T1000 (cell line): ENCODE data around the gene COL9A1.

Source experiments
- DNase-seq: peaks from one replicate; lab custom pipeline; 2025; ENCODE audit warnings: mixed read lengths; lab: John Stamatoyannopoulos, UW

COL9A1 gene

DNA sequence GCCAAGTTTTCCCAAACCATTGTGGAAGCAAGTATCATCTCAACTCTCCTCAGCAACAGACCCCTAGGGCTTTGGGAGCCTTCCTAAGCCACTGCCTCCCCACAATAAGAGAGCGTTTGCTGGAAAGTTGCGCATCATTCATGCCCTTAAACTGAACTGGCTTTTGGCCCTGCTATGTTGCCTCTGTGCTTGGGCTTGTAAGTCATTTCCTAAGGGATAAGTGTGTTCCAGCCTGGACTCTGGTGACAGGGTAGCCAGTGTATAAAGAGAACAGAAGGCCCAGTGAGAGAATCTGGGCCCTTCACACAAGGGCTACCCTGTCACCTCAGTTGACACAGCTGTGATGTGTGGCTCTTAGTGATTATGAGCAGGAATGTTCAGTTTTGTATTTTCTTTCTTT lies 77.8 kb downstream of the COL9A1 start:
- no peak for DNase-seq

DNA sequence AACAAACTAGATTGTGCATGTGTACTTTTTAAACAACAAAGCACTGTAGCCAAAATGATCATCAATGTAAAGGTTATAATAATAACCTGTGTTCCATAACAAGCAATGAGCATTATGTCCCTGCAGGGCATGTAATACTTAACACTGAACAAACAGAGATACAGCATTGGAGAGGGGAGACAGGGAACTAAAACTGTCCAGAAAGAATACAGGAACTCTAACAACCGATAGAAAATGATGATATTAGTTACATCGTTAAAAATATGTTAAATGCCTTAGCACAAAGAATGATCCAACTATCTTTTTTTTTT lies 80.5 kb downstream of the COL9A1 start:
- DNase-seq = no peak

DNA sequence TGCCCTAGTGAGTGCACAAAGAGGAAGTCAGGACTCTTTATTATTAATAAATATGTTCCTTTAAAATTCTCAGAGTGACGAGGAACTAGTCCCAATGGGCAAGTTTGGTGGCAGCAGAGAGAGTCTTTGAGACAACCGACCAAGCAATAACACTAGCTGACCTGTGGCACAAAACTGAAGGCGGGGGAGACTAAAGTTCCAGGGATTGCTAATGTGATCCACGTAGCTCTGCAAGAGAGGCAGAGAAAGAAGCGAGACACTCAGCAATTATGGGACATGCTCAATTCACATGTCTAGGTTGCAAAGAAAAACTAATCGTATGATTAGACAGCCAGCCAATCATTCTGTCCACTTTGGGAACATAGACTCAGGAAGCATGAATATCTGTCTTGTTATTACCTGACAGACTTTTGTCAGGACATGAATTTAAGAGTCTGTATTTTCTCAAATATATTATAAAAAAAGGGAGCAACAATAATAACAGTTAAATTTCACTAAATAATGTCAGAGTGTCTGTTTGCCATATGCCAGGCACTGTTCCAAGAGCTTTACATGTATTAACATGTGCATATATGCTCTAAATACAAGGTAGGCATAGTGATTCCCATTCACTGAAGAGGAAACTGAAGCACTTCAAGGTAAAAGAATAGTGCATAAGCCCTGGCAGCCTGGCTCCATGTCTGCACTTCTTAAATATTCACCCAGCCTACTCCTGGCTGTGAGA lies 81.0 kb downstream of the COL9A1 start:
- DNase-seq = no peak

DNA sequence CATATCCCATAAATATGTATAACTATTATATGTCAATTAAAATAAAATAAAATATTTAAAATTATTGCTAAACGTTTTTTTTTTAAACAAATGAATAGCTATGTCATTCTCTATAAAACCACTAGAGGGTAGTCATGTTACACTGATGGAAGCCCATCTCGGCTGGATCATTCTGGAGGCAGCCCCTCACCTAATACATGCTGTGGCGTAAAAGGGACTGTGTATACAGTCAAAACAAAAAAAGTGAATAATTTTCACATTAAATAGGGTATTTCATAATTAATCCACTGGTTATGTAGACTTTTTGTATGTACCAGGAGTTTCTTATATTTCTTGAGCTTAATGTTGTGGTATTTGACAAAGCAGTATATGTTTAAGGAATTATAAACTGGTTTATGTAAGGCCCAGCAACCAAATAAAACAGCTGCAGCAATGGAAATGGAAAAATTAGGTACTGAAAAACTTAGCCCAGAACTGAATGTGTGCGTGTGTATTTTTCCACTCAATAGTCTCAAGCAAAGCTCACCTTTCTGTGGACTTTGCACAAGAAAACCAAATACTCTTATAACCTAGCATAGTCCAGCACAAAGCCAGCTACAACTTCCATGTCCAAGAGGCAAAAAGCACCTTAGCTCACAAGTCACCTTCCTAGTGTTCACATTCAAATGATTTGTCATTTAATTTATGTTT lies 81.7 kb downstream of the COL9A1 start:
- DNase-seq = no peak

DNA sequence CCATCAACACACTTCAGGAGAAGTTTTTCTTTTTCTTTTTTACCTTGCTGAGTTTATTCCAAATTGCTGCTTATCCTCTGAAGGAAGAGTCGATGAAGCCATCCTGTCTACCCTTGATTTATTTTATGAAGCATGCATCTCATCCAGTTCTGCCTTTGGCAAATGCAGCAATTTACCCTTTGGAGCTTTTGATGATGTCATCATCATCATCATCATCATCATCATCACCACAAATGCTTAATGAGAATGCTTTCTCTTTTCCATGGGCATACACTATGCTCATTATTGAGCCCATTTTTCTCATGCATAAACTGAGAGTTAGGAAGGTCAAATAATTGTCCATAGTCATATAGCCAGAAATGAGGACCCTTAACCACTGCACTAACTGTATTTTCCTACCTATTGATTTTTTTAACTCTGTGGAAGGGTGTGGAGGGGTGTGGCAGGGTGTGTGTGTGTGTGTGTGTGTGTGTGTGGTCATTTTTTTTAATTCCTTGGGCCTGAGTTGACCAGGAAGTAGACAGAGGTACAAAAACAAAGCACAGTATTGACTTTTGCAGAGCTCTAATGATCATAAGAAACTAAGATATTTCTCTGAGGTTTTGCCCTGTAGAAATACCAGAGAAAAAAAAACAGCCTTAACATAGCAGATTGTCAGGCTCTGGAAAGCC lies 82.8 kb downstream of the COL9A1 start:
- no peak for DNase-seq

DNA sequence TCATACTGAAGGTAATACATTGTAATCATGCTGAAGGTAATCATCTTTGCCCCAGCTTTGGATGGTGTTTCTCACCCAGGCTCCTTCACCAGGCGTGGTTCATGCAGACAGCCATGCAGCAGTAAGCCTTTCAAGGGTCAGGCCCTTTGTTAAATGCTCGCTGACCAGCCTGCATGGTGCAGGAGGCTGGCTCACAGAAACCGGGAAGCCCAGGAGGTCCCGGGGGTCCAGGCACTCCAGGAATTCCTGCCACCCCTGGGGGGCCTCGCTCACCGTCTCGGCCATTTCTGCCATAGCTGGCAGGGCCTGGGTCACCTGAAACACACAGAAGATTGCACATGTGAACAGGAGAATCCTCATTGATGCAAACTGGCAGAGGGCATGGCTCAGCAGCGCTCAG lies 86.1 kb downstream of the COL9A1 start:
- DNase-seq = no peak

DNA sequence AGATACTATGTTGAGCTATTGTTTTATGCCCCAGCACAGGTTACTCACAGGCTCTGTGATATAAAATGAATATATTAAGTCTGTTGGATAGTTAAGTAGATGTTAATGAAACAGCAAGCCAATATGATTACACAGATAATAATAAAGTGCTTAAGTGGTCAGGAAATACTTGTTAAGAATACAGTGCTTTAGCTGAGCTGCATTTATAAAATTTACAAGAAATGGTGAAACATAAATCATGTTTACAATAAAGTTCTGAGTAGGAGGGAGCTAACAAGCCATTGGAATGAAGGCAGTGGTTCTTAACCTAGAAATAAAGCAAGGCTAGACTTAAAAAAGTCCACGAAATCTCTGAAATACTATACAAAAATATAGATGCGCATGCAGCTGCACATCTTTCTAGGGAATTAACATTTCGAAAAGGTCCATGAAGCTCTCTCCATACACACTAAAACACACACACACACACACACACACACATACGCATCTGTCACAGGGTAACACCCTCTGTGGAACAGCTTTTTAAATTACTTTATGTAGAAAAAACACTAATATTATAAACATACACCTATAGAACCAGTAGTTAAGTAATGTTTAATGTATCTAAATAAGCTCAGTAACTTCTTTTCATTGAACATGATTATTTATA lies 87.3 kb downstream of the COL9A1 start:
- no peak for DNase-seq

DNA sequence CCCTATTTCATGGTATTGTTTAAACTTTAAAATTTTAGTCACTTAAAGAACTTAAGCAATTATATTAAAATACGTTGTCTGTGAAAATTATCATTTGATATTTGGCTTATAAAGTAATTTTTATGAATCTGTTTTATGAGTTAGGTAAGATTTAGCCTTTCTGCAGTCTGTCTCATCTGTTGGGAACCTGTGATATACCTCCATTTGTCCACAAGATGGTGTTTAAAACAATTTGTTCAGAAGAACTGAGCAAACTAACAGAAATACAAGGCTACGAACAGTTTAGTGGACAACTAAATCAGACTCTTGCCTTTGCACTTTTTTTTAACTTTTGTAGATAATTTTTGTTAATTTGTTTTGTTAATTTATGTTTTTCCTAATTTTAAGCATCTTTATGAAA lies 92.4 kb downstream of the COL9A1 start:
- no peak for DNase-seq

DNA sequence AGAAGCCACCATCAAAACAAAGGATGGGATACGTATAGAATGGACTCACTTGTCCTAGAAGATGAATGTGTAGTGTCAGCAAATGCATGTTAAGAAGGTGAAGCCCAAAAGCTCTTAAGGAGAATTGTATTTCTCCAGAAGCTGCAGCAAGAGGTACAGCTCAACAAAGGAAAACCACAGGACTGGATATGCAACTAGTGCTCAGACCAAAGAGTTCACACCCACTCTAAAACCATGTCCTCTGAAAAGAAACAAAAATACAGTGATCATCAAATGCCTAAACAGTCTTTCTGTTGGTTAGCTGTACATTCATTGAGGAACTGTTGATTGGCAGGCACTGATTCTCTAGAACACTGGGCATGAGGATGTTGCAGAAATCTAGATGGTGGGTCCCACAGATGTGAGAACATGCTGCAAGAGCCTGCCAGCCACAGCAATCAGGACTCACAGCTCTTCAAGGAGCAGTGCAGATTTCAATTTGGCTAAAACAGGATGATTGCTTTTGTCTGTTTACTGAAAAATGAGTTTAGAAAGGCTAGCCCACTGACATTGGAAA lies 94.6 kb downstream of the COL9A1 start:
- no peak for DNase-seq

DNA sequence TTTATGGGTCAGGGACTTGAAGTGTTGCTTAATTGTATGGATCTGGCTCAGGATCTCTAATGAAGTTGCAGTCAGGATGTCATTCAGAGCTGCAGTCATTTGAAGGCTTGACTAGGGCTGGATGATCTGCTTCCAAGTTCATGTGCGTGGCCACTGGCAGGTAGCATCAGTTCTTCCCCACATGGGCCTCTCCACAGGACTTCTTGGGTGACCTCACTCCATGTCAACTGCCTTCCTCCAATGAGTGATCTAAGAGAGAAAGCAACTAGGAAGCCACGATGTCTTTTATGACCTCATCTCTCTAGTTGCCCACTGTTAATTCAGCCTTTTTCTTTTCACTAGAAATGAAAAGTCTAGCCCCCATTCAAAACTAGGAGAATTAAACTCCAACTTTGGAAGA lies 104.1 kb downstream of the COL9A1 start:
- DNase-seq = no peak

DNA sequence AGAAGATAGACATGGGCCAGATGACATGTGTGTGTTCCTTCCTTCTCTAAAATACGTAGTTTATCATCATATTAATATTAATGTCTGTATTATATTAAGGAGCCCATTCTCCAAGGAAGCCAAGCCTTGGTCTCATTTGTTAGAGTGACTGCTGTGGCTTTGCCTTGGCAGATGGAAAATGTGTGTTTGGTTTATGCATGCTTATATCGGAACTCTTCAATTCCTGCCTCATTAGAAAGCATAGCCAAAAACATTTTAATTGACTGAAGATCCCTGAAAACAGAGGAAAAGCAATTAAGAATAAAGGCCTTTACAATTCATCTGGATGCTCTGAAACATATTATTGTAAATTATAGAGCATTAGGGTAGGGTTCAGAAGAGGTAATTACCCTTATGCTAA lies 106.4 kb downstream of the COL9A1 start:
- no peak for DNase-seq

DNA sequence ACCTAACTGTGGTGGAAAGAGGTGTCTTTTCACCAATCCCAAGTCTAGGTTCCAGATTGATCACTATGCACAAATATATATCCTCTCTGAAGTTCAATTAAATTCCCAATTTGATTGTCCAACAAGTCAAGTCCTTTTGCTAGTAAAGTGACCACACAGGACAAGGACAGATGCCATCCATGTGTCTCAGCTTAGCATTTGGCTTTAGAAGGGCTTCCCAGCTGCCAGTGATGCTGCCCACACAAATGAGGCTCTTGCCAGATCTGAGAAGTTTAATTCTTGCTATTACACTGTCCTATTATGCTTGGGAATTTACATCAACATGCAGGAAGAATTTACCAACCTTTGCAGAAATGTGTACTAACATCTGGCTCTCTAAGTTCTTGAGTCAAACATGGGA lies 108.5 kb downstream of the COL9A1 start:
- DNase-seq = no peak

DNA sequence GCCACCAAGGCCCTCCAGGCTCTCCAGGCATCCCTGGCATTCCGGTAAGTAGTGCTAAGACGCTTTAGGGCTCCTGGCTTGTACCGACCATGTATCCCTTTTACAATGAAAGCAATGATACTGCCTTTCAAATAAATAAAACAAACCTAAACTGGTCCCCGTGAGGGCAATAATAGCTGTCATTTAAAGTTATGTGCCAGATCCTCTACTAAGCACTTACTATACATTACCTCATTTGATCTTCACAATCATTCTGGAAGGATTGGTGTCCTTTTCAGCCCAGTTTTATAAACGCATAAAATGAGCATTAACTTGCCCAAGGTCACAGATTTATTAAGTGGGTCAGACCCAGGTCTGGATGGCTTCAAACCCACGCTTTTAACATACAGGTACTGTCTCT lies 114.7 kb downstream of the COL9A1 start:
- DNase-seq = no peak

DNA sequence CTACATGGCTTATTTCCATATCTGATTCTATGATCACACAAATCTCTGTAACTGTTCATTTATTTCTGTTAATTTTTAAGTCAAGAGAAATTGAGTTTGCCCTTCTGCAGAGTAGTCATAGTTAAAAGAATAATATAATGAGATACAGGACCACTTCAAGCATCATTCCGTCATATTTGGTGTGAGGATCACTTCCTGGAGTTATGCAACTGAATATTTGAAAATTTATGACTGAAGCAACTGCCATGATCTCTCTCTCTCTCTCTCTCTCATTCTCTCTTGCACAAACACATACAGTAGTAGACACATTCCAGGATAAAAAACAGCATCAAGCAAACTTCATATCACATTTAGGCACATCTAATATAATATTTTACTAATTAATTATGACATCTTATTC lies 116.4 kb downstream of the COL9A1 start:
- no peak for DNase-seq

DNA sequence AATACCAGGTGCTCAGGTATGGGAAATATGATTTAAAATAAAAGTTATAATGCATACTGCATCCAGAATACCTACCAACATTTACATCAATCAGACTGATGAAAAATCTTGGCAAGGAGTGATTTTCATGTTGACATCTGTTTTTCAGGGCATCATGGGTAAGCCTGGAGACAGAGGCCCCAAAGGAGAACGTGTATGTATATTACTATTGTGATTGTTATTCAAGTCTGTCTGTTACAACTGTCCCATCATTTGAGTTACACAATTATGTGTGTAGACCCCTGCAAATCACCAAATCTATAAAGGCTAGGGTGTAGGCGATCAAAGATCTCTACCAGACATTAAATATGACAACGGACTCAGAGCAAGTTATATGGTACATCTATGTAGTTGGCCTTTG lies 118.2 kb downstream of the COL9A1 start:
- no peak for DNase-seq

DNA sequence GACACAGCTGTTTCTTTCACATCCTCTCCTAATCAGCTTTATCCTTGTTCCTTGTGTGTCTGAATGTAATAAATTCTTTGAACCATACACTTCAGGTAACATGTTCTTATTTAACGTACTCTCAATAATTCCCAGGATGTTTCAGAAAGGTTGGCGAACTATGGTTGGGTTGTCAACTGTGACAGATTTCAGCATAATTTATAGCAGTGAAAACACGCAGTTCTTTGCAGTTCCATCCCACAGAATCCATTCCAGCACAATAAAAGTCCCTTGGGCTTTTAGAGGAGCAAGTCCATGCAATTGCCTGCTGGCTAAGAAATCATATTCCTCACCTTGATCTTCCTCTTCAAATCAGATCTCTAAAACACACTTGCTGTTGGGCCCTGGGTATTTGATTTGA lies 119.3 kb downstream of the COL9A1 start:
- no peak for DNase-seq

DNA sequence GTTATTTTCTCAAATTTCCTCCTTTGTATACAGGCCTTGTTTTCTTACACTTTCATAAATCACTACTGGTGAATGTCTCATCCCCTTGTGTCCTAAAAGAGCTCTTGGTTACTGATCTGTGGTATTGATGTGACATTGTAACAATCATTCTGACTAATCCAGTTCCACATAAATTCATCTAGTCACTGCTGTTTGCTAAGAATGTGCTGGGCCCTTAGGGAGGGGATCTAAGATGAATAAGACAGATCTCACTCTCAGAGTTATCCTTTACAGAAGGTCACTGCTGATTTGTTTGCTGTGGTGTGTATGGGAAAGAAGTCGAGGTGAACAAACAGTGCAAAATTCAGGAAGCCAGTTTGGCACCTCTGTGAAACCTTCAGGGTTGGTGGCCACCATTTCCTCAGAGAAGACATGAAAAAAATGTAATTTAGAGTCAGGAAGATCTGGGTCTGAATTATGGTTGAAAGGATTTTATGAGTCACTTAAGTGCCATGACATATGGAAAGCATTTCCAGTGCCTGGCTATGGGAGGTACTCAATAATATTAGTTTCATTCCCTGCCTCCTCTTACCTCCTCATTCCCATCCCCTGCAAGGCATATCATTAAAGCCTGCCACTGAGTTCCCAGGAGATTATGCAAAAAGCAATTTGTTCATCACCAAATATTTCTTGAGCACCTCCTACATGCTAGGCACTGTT lies 121.8 kb downstream of the COL9A1 start:
- no peak for DNase-seq

DNA sequence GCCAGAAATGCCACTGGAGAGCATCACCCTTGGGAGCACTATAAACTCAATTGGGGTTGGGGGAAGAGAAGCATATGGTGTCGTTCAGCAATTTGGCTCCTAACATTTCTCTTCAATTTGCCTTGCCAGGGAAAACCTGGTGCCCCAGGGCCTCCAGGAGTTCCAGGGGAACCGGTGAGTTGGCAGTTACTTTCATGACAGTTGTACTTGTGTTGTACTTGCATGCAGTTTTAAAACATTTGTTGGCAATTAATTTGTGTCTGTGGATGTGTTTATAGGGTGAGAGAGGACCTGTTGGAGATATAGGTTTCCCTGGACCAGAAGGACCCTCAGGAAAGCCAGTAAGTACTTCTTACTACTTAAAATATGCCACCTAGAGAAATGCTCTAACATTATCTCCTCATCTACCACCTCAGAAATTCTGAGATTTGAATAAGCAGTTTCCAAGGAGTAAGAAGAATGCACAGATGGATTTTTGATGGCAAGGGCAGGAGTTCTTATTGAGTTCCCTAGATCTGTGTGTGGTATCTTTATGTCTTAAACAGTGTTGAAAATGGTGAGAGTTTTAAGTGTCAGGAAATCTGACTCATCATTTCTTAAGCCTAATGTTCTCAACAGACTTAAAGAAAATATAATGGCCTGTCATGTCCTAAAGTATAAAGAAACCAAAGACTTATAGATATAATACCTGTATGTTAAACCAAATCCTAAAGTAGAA lies 122.5 kb downstream of the COL9A1 start:
- DNase-seq = no peak

DNA sequence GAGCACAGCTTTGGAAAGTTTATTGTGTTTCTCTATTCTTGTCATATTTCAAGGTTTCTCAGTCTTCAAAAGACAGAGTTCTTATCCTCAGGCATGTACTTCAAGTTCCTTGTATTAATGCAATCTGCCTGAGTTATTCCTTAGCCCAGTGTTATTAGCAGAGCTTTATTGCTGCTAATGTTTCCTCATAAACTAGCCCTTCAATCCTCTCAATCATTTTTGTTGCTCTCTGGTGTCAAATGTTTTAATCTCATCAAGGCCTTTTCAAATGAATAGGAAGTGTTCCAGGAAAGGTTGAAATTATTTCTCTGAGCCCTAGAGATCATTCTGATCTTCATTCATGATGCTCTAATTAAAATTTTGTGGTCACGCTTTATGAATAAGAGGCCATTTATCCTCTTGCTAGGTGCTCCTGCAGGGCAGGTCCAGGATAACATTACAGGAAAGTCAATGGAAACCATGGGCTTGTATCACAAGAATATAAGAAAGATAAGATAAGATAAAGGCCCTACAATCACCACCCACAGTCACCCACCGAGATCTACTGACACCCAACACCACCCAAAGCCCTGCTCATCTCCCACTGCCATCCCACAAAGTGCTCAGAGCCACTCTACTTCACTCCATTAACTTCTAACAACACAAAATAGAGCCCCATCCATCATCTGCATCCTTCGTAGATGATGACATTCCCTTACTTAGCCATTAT lies 125.9 kb downstream of the COL9A1 start:
- DNase-seq = no peak

DNA sequence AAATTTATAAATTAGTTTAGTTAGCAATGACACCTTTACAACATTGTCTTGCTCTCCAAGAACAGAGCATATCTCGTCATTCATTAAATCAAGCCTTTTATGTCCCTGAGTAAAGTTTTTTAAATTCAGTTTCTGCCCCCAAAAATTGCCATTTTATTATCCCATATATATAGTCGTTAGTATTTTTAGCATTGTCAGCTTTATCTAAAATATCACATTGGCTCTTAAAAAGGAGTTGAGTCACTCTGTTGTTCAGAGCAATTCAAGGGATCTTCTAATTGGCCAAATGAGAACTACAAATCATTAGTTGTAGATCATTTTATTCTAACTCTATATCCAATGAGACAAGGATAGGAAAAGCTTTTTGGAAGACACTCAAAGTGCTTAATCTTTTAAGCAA lies 127.1 kb downstream of the COL9A1 start:
- DNase-seq = no peak

DNA sequence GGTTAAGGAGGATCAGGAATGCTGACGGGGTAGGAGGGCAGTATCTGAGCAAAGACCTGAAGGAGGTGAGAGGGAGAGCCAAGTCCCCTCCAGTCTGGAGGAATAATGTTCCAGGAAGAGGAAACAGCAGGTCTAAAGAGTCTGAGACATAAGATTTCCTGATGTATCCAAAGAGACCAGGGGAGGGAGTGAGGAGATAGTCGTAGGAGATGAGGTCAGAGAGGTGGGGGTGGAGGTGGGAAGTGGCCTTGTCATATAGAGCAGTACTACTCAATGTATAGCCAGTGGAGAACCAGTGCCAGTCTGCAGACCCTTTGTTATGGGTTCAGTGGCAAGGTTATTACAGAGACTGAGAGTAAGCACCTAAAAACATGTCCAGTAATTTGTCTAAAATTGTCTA lies 130.6 kb downstream of the COL9A1 start:
- DNase-seq = no peak
